CD14-positive monocyte (primary cell): Measurements from ENCODE around the gene CD6. TPM values are rescaled to one million over a fixed set of nuclear protein-coding genes. Genes with fewer than 3 reads are reported as not detected.

ENCODE experiments used
- DNase-seq, 3 donors: peaks; one replicate each; pipeline ENCODE4 v3.0.0-alpha.2; 2011 to 2022
- H2AFZ ChIP-seq: 2 replicates; pipeline ENCODE4 v1.6.0; 2012; ENCODE audit warnings: mild to moderate bottlenecking, low read depth, low read length, inconsistent platforms; ENCODE audit not compliant: insufficient read depth, poor library complexity, severe bottlenecking
- H3K27ac ChIP-seq, 2 donors: 1 replicate in 1 of 2; 2 replicates in 1 of 2; pipeline ENCODE4 v1.5.1; 2012 to 2013; ENCODE audit warnings: low read length in 2 of 2, control low read depth in 1 of 2, inconsistent platforms in 1 of 2, low read depth in 1 of 2, mild to moderate bottlenecking in 1 of 2
- H3K27me3 ChIP-seq, 2 donors: one replicate each; pipeline versions ENCODE4 v1.6.0 to v1.6.1; 2011 to 2013; ENCODE audit warnings: low read length in 2 of 2; ENCODE audit not compliant: control insufficient read depth in 2 of 2, insufficient read depth in 2 of 2
- H3K36me3 ChIP-seq, 2 donors: replicated peaks in 1 of 2; 1 replicate in 1 of 2; 2 replicates in 1 of 2; pipeline versions ENCODE4 v1.5.1 to v1.6.1; 2012 to 2013; ENCODE audit warnings: low read length in 2 of 2, control low read depth in 1 of 2, inconsistent platforms in 1 of 2, mild to moderate bottlenecking in 1 of 2; ENCODE audit not compliant: insufficient read depth in 2 of 2, control insufficient read depth in 1 of 2
- H3K4me1 ChIP-seq, 2 donors: 1 replicate in 1 of 2; 2 replicates in 1 of 2; pipeline versions ENCODE4 v1.5.1 to v1.6.1; 2012 to 2013; ENCODE audit warnings: low read length in 2 of 2, control low read depth in 1 of 2, inconsistent platforms in 1 of 2, mild to moderate bottlenecking in 1 of 2, moderate library complexity in 1 of 2; ENCODE audit not compliant: insufficient read depth in 2 of 2, control insufficient read depth in 1 of 2
- H3K4me2 ChIP-seq: replicated peaks from 2 replicates; pipeline ENCODE3; 2012; ENCODE audit warnings: low read length, moderate library complexity, mild to moderate bottlenecking; ENCODE audit not compliant: poor library complexity, severe bottlenecking; ENCODE audit errors: extremely low read depth
- H3K4me3 ChIP-seq, 3 experiments: fragments of 200-600 bp in 1 of 3; sonication (generic) in 1 of 3; replicated peaks in 1 of 3; 1 replicate in 2 of 3; 2 replicates in 1 of 3; pipeline ENCODE4 v1.5.1; 2011 to 2013; ENCODE audit warnings: low read length in 3 of 3, mild to moderate bottlenecking in 3 of 3, control low read depth in 2 of 3, low read depth in 2 of 3, inconsistent platforms in 1 of 3, moderate library complexity in 1 of 3
- H3K79me2 ChIP-seq: 2 replicates; pipeline ENCODE4 v1.6.0; 2012; ENCODE audit warnings: mild to moderate bottlenecking, control low read depth, inconsistent platforms, low read length, moderate library complexity; ENCODE audit not compliant: insufficient read depth
- H3K9ac ChIP-seq: 2 replicates; pipeline ENCODE4 v1.6.0; 2017; ENCODE audit warnings: low read length, mild to moderate bottlenecking; ENCODE audit not compliant: insufficient read depth, poor library complexity, severe bottlenecking
- H3K9me3 ChIP-seq, 2 donors: replicated peaks in 1 of 2; 1 replicate in 1 of 2; 2 replicates in 1 of 2; pipeline versions ENCODE4 v1.5.1 to v1.6.1; 2012 to 2013; ENCODE audit warnings: low read length in 2 of 2, control low read depth in 1 of 2; ENCODE audit not compliant: control insufficient read depth in 1 of 2, insufficient read depth in 1 of 2
- H4K20me1 ChIP-seq: 2 replicates; pipeline ENCODE4 v1.6.0; 2012; ENCODE audit warnings: mild to moderate bottlenecking, low read length, control low read depth, moderate library complexity; ENCODE audit not compliant: insufficient read depth
- H3K27ac Mint-ChIP-seq, 7 donors: one replicate each; pipeline ENCODE4 v1.8.0; 2020; ENCODE audit warnings: mild to moderate bottlenecking in 7 of 7, mixed read lengths in 7 of 7, moderate library complexity in 6 of 7, inconsistent platforms in 2 of 7
- H3K27me3 Mint-ChIP-seq, 3 donors: one replicate each; pipeline ENCODE4 v1.8.0; 2021 to 2022; ENCODE audit warnings: low read depth in 3 of 3, mild to moderate bottlenecking in 3 of 3, mixed read lengths in 3 of 3, moderate library complexity in 3 of 3, inconsistent platforms in 1 of 3
- H3K36me3 Mint-ChIP-seq, 2 donors: one replicate each; pipeline ENCODE4 v1.8.0; 2020; ENCODE audit warnings: mixed read lengths in 2 of 2, inconsistent platforms in 1 of 2, mild to moderate bottlenecking in 1 of 2
- H3K4me1 Mint-ChIP-seq: one replicate; pipeline ENCODE4 v1.8.0; 2020; ENCODE audit warnings: mild to moderate bottlenecking, mixed read lengths
- H3K4me3 Mint-ChIP-seq, 2 donors: one replicate each; pipeline ENCODE4 v1.8.0; 2020; ENCODE audit warnings: mild to moderate bottlenecking in 2 of 2, mixed read lengths in 2 of 2, moderate library complexity in 1 of 2
- H3K9me3 Mint-ChIP-seq, 7 donors: one replicate each; pipeline ENCODE4 v1.8.0; 2020 to 2022; ENCODE audit warnings: mixed read lengths in 7 of 7, mild to moderate bottlenecking in 6 of 7, moderate library complexity in 6 of 7, inconsistent platforms in 2 of 7
- CTCF ChIP-seq: fragments of 200-600 bp; IDR thresholded peaks from one replicate; pipeline ENCODE4 v1.8.0; 2022; ENCODE audit warnings: antibody characterized with exemption, mild to moderate bottlenecking
- WGBS: methylation state at CpG from one replicate; pipeline ENCODE4 v1.1.5; 2013; ENCODE audit warnings: missing lambda C conversion rate; ENCODE audit not compliant: insufficient coverage; 5-methylcytosine and 5-hydroxymethylcytosine counted together
- intact Hi-C, 2 donors: fragments of 100-400 bp; cut with micrococcal nuclease; formaldehyde crosslinking; loops; one replicate each; pipeline versions ENCODE4 v1.15.0 to v1.15.1; 2023
- polyA plus RNA-seq, 3 donors: library from polyadenylated mRNA; depleted of rRNA in 1 of 3; unstranded in 2 of 3; stranded (reverse) in 1 of 3; fragments of 300-500 nt in 2 of 3; fragments of >200 nt in 1 of 3; fragmentation: Illumina TruSeq in 2 of 3; gene quantifications; 1 replicate in 2 of 3; 2 replicates in 1 of 3; pipeline ENCODE4 v1.2.3, GENCODE V29; 2012 to 2021

CD6 gene
- polyA plus RNA-seq, 3 donors, result 0.09 to 0.39 (median 0.39) TPM

- Histone ChIP-seq H3K4me2 (no peak overlapping the region), H3K9me3 (no peaks in the 10 kb centered on the region), H2AFZ (no peak overlapping the region), H3K9ac (no peak overlapping the region), H3K27ac (no peak overlapping the region), H3K79me2 (no peaks in the 10 kb centered on the region), H3K36me3 (no peaks in the 10 kb centered on the region), H3K27me3 (no peaks in the 10 kb centered on the region), H3K4me1 (peaks cover 4 to 5% of the 10 kb centered on the region in 2 donors), H3K4me3 (no peak overlapping the region), H4K20me1 (no peaks in the 10 kb centered on the region)
- Mint-ChIP-seq H3K9me3 (no peaks in the 10 kb centered on the region), H3K27ac (peak overlapping the region in 1 of 7 donors; percentile 6), H3K4me1 (peaks cover 8% of the 10 kb centered on the region), H3K27me3 (peaks cover 7 to 8% (median 8%) of the 10 kb centered on the region in 3 donors), H3K4me3 (no peak overlapping the region), H3K36me3 (no peaks in the 10 kb centered on the region)
- DNase-seq, result no peak
- 100% methylated on average over 9 of the region's 12 CpGs for WGBS
- TF ChIP-seq CTCF, result no peak
- intact Hi-C loops, result no loop called here
Observed at GRCh38 chr11:60981515-60981914, 10.0 kb downstream of the CD6 start.

- H4K20me1 ChIP-seq, result no peaks in the 10 kb centered on the region
- Mint-ChIP-seq H3K27ac (no peak overlapping the region), H3K4me1 (peaks cover 12% of the 10 kb centered on the region), H3K27me3 (peaks cover 5 to 13% (median 8%) of the 10 kb centered on the region in 3 donors), H3K9me3 (no peaks in the 10 kb centered on the region), H3K36me3 (peaks cover 0 to 1% of the 10 kb centered on the region in 2 donors), H3K4me3 (no peak overlapping the region)
- H3K79me2 ChIP-seq, result no peaks in the 10 kb centered on the region
- TF ChIP-seq CTCF, result no peak
- 100% methylated on average over 3 of the region's 8 CpGs for WGBS
- H3K27ac ChIP-seq, result no peak overlapping the region
- no peaks in the 10 kb centered on the region for H3K9me3 ChIP-seq
- intact Hi-C loops, result no loop called here
- H3K36me3 ChIP-seq, result no peaks in the 10 kb centered on the region
- H3K4me2 ChIP-seq, result no peak overlapping the region
- peaks cover 6 to 7% of the 10 kb centered on the region in 2 donors for H3K4me1 ChIP-seq
- no peak overlapping the region for H3K9ac ChIP-seq
- no peak overlapping the region for H2AFZ ChIP-seq
- no peak overlapping the region for H3K4me3 ChIP-seq
- no peaks in the 10 kb centered on the region for H3K27me3 ChIP-seq
- DNase-seq, result no peak
Observed at GRCh38 chr11:60982184-60982583, 10.7 kb downstream of the CD6 start.
